ENCODE measurements around the gene ARID1B. TPM values are rescaled to one million over a fixed set of nuclear protein-coding genes. Genes with fewer than 3 reads are reported as not detected.

ARID1B gene
- total and polyA plus RNA-seq, 2 of the 13 experiments (the other 11 are each of a cell fraction or from before 2014, with no cell fraction given): 20.1 to 32.6 TPM

GRCh38 chr6:157098999-157099398 is 321.8 kb downstream of the ARID1B start (continued):
- TF ChIP-seq ZBTB4 (CRISPR knock-in tag; IDR thresholded peaks at IDR 0.05; ENCODE audit: borderline replicate concordance) (no peak), ZNF646 (CRISPR knock-in tag; IDR thresholded peaks at IDR 0.05) (no peak), GLMP (CRISPR knock-in tag; IDR thresholded peaks at IDR 0.05; ENCODE audit: borderline replicate concordance) (no peak), ZNF30 (CRISPR knock-in tag; IDR thresholded peaks at IDR 0.05) (no peak)
